Activated CD8-positive, alpha-beta memory T cell treated with anti-CD3 and anti-CD28 coated beads, Interleukin-2, amount 10 ng/mL, durations not matched to agents 7 days and 5 days (primary cell): ENCODE results near the gene PSORS1C1. TPM values are rescaled to one million over a fixed set of nuclear protein-coding genes. Genes with fewer than 3 reads are reported as not detected.
"Not testable (repeated sequence)": the region's sequence is repeated elsewhere in the genome, so short reads cannot be mapped to it uniquely, and the experiment has no call there.

Experiments
- ATAC-seq: fragments of 150-1000 bp; cut with Tn5 transposase; one replicate; pipeline ENCODE4 v1.10.0; 2021; ENCODE audit warnings: moderate library complexity
- CTCF ChIA-PET: fragments of 350-600 bp; sonication (Branson Sonifier 250); formaldehyde crosslinking; loops from one replicate; lab custom pipeline; 2021; ENCODE audit warnings: antibody characterized with exemption; lab: Charles Lee
- DNase-seq: peaks from one replicate; pipeline ENCODE4 v3.0.0-alpha.2; 2020
- H3K27ac Mint-ChIP-seq: one replicate; pipeline ENCODE4 v1.8.0; 2021; ENCODE audit warnings: mild to moderate bottlenecking, mixed read lengths
- H3K27me3 Mint-ChIP-seq: one replicate; pipeline ENCODE4 v1.8.0; 2021; ENCODE audit warnings: mixed read lengths
- H3K36me3 Mint-ChIP-seq: one replicate; pipeline ENCODE4 v1.8.0; 2021; ENCODE audit warnings: mild to moderate bottlenecking, mixed read lengths
- H3K4me1 Mint-ChIP-seq: one replicate; pipeline ENCODE4 v1.8.0; 2021; ENCODE audit warnings: mixed read lengths
- H3K4me3 Mint-ChIP-seq: one replicate; pipeline ENCODE4 v1.8.0; 2021; ENCODE audit warnings: mild to moderate bottlenecking, moderate library complexity, mixed read lengths
- H3K9me3 Mint-ChIP-seq: one replicate; pipeline ENCODE4 v1.8.0; 2022; ENCODE audit warnings: low read depth, mixed read lengths
- total RNA-seq, 2 experiments: library from RNA; stranded (reverse); gene quantifications; one replicate each; pipeline ENCODE4 v1.2.3, GENCODE V29; 2021

Gene PSORS1C1
- under 1 TPM in 1 of 2 experiments, not detected in 1; 0.26 TPM for total RNA-seq

- no peak within 1 kb of the TSS for H3K27ac Mint-ChIP-seq
- DNase-seq = no peak
- no peak for ATAC-seq
- CTCF ChIA-PET = no interaction called here
- no peaks in the 10 kb centered on the region for H3K4me1 Mint-ChIP-seq
- H3K27me3 Mint-ChIP-seq = peaks cover 40% of the 10 kb centered on the region
- H3K9me3 Mint-ChIP-seq = no peaks in the 10 kb centered on the region
- no peaks in the 10 kb centered on the region for H3K36me3 Mint-ChIP-seq
- H3K4me3 Mint-ChIP-seq = no peak within 1 kb of the TSS
These were observed at the start of gene PSORS1C1 for GRCh38 chr6:31114541-31114878. Gene PSORS1C1 (plus strand): TSS chr6:31114800. CDS start chr6:31129633, 14,833 bp downstream.

- H3K4me1 Mint-ChIP-seq = no peaks in the 10 kb centered on the region
- CTCF ChIA-PET = interaction anchor here (0.7 to 1.8 kb wide), 2 partner anchors 22 to 234 kb away, joined by 3 to 6 read pairs; no protein-coding TSS in a partner anchor
- H3K27me3 Mint-ChIP-seq = peaks cover 30% of the 10 kb centered on the region
- H3K27ac Mint-ChIP-seq = no peak overlapping the region
- H3K9me3 Mint-ChIP-seq = no peaks in the 10 kb centered on the region
- DNase-seq (no peak), ATAC-seq (no peak)
- H3K4me3 Mint-ChIP-seq = no peak overlapping the region
- H3K36me3 Mint-ChIP-seq = no peaks in the 10 kb centered on the region
These were observed 49.0 kb upstream of the PSORS1C1 start for GRCh38 chr6:31065556-31065955.

- not testable (repeated sequence) for H3K4me1 Mint-ChIP-seq, H3K4me3 Mint-ChIP-seq, ATAC-seq, H3K9me3 Mint-ChIP-seq, DNase-seq, H3K27ac Mint-ChIP-seq, H3K36me3 Mint-ChIP-seq
- H3K27me3 Mint-ChIP-seq = peaks cover 28% of the 10 kb centered on the region
- CTCF ChIA-PET = interaction anchor here (4.4 kb wide), 1 partner anchor 13 kb away, joined by 23 read pairs; no protein-coding TSS in a partner anchor
These were observed 47.6 kb upstream of the PSORS1C1 start for GRCh38 chr6:31067028-31067427.

GRCh38 chr6:31067891-31068668, 46.5 kb upstream of the PSORS1C1 start:
- not testable (repeated sequence) for H3K27ac Mint-ChIP-seq
- peaks cover 20% of the 10 kb centered on the region for H3K27me3 Mint-ChIP-seq

GRCh38 chr6:31068669-31069340, 45.8 kb upstream of the PSORS1C1 start:
- peak; percentile 85 for DNase-seq
- Mint-ChIP-seq H3K4me1 (no peaks in the 10 kb centered on the region), H3K9me3 (no peaks in the 10 kb centered on the region), H3K4me3 (no peak overlapping the region), H3K27ac (no peak overlapping the region), H3K36me3 (no peaks in the 10 kb centered on the region), H3K27me3 (peaks cover 15% of the 10 kb centered on the region)
- peak; percentile 99 for ATAC-seq
- CTCF ChIA-PET = interaction anchor here (0.5 to 6.9 kb wide), 15 partner anchors 11 to 1457 kb away, joined by 3 to 65 read pairs (median 4); partner anchors contain the start of gene VARS2

More at GRCh38 chr6:31067891-31068668, 46.5 kb upstream of the PSORS1C1 start:
- ATAC-seq, H3K36me3 Mint-ChIP-seq, H3K4me3 Mint-ChIP-seq, DNase-seq, H3K9me3 Mint-ChIP-seq, H3K4me1 Mint-ChIP-seq: not testable (repeated sequence)
- CTCF ChIA-PET = interaction anchor here (0.6 to 6.9 kb wide), 11 partner anchors 12 to 239 kb away, joined by 3 to 65 read pairs (median 5); partner anchors contain the start of gene VARS2

- Mint-ChIP-seq H3K4me1 (no peaks in the 10 kb centered on the region), H3K36me3 (no peaks in the 10 kb centered on the region), H3K27ac (no peak overlapping the region), H3K9me3 (no peaks in the 10 kb centered on the region), H3K27me3 (peaks cover 6% of the 10 kb centered on the region), H3K4me3 (no peak overlapping the region)
- DNase-seq = no peak
- CTCF ChIA-PET = interaction anchor here (0.8 to 6.9 kb wide), 7 partner anchors 9 to 473 kb away, joined by 3 to 65 read pairs (median 19); partner anchors contain the start of gene VARS2
- no peak for ATAC-seq
These were observed 43.8 kb upstream of the PSORS1C1 start for GRCh38 chr6:31070711-31071197.

GRCh38 chr6:31074401-31074800, 40.2 kb upstream of the PSORS1C1 start:
- H3K9me3 Mint-ChIP-seq = no peaks in the 10 kb centered on the region
- H3K27ac Mint-ChIP-seq = no peak overlapping the region
- no peaks in the 10 kb centered on the region for H3K4me1 Mint-ChIP-seq
- CTCF ChIA-PET = interaction anchor here (6.9 kb wide), 1 partner anchor 160 kb away, joined by 65 read pairs; the partner anchor contains the start of gene VARS2
- H3K36me3 Mint-ChIP-seq = no peaks in the 10 kb centered on the region
- no peaks in the 10 kb centered on the region for H3K27me3 Mint-ChIP-seq
- DNase-seq (no peak), ATAC-seq (no peak)
- H3K4me3 Mint-ChIP-seq = no peak overlapping the region

- no peaks in the 10 kb centered on the region for H3K9me3 Mint-ChIP-seq
- no peaks in the 10 kb centered on the region for H3K27me3 Mint-ChIP-seq
- no peak overlapping the region for H3K27ac Mint-ChIP-seq
- H3K4me1 Mint-ChIP-seq = peaks cover 3% of the 10 kb centered on the region
- ATAC-seq (no peak), DNase-seq (no peak)
- no peaks in the 10 kb centered on the region for H3K36me3 Mint-ChIP-seq
- H3K4me3 Mint-ChIP-seq = no peak overlapping the region
- CTCF ChIA-PET = interaction anchor here (1.1 kb wide), 1 partner anchor 162 kb away, joined by 3 read pairs; the partner anchor contains the start of gene VARS2
These were observed 39.1 kb upstream of the PSORS1C1 start for GRCh38 chr6:31075528-31075927.

GRCh38 chr6:31076611-31077010, 38.0 kb upstream of the PSORS1C1 start:
- Mint-ChIP-seq H3K27ac (no peak overlapping the region), H3K9me3 (no peaks in the 10 kb centered on the region), H3K4me1 (peaks cover 3% of the 10 kb centered on the region), H3K36me3 (no peaks in the 10 kb centered on the region), H3K27me3 (peaks cover 4% of the 10 kb centered on the region), H3K4me3 (no peak overlapping the region)
- ATAC-seq (no peak), DNase-seq (no peak)
- CTCF ChIA-PET = interaction anchor here (1.6 to 4.5 kb wide), 2 partner anchors 10 to 162 kb away, joined by 4 to 86 read pairs; partner anchors contain the start of gene VARS2

- DNase-seq = peak; percentile 80
- CTCF ChIA-PET = interaction anchor here (0.7 to 4.5 kb wide), 48 partner anchors 9 to 462 kb away, joined by 3 to 86 read pairs (median 4); partner anchors contain the start of genes C6orf15, DDR1, MICA and MRPS18B
- Mint-ChIP-seq H3K4me1 (peaks cover 3% of the 10 kb centered on the region), H3K9me3 (no peaks in the 10 kb centered on the region), H3K4me3 (peak overlapping the region; percentile 28), H3K27ac (peak overlapping the region; percentile 43), H3K36me3 (no peaks in the 10 kb centered on the region), H3K27me3 (peaks cover 15% of the 10 kb centered on the region)
- ATAC-seq = peak; percentile 82
These were observed 34.8 kb upstream of the PSORS1C1 start for GRCh38 chr6:31079656-31080261.

GRCh38 chr6:31081872-31082271, 32.7 kb upstream of the PSORS1C1 start:
- peaks cover 28% of the 10 kb centered on the region for H3K27me3 Mint-ChIP-seq
- CTCF ChIA-PET = interaction anchor here (0.7 to 3.0 kb wide), 5 partner anchors 37 to 610 kb away, joined by 3 to 23 read pairs (median 3); partner anchors contain the start of gene VARS2
- no peaks in the 10 kb centered on the region for H3K36me3 Mint-ChIP-seq

GRCh38 chr6:31083742-31084354, 30.8 kb upstream of the PSORS1C1 start:
- peaks cover 8% of the 10 kb centered on the region for H3K4me1 Mint-ChIP-seq
- no peak overlapping the region for H3K4me3 Mint-ChIP-seq
- no peak overlapping the region for H3K27ac Mint-ChIP-seq
- DNase-seq = peak; percentile 63
- H3K9me3 Mint-ChIP-seq = no peaks in the 10 kb centered on the region
- H3K36me3 Mint-ChIP-seq = no peaks in the 10 kb centered on the region
- H3K27me3 Mint-ChIP-seq = peaks cover 34% of the 10 kb centered on the region
- ATAC-seq = peak; percentile 46
- CTCF ChIA-PET = interaction anchor here (1.2 to 3.0 kb wide), 4 partner anchors 169 to 602 kb away, joined by 3 to 23 read pairs (median 4); partner anchors contain the start of gene VARS2

More at GRCh38 chr6:31081872-31082271, 32.7 kb upstream of the PSORS1C1 start:
- H3K4me3 Mint-ChIP-seq = no peak overlapping the region
- H3K4me1 Mint-ChIP-seq = peaks cover 4% of the 10 kb centered on the region
- no peaks in the 10 kb centered on the region for H3K9me3 Mint-ChIP-seq
- ATAC-seq (no peak), DNase-seq (no peak)
- H3K27ac Mint-ChIP-seq = no peak overlapping the region
